Vagina (tissue), 2 donors: ENCODE measurements around the gene PRDM16.

Experiments used
- POLR2A ChIP-seq, 2 donors: fragments of 450-650 bp; IDR thresholded peaks; one replicate each; pipeline ENCODE4 v1.6.1; 2017; ENCODE audit warnings: antibody characterized with exemption in 2 of 2, mild to moderate bottlenecking in 2 of 2, moderate library complexity in 2 of 2
- TF ChIP-seq, protein P1 (sequence below), 3 experiments: fragments of 450-650 bp in 2 of 3; fragments of 200-600 bp in 1 of 3; sonication (generic) in 1 of 3; IDR thresholded peaks; one replicate each; pipeline ENCODE4 v1.5.1; 2017 to 2019; ENCODE audit warnings: antibody characterized with exemption in 3 of 3, mild to moderate bottlenecking in 2 of 3, moderate library complexity in 2 of 3

DNA sequence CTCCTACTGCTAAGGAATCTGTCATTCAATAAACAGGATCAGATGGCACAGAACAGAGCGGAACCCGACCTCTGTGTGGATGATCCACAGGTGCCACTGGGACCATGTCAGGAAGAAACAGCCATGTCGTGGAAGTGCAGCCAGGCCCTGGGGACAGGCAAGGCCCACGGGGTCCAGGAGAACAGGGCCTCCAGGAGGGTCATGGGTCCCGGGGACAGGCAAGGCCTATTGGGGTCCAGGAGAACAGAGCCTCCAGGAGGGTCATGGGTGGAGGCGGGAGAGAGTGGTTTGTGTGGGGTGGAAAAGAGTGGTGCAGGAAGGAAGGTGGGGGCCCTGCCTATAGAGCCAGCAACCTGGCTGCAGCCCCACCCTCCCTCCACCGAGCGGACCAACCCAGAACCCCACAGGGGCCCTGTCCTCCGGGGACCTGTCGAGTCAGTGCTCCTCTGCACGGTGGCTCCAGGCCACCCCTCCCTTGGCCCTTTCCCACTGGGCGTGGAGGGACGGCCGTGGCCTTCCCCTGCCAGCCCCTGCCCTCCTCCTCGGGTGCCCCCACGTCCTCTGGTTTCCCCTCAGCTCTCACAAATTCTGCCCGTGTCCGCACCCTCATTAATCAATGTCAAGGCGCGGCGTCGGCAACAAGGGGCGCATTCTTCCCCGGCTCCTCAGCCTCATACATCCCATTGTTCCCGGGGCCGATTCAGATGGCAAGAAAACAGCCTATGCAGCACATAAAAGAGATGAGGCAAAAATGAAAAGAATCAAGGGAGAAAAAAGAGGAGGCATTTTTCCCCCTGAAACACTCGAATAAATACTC, 146.4 kb downstream of the PRDM16 start:
- TF ChIP-seq, protein P1, sequence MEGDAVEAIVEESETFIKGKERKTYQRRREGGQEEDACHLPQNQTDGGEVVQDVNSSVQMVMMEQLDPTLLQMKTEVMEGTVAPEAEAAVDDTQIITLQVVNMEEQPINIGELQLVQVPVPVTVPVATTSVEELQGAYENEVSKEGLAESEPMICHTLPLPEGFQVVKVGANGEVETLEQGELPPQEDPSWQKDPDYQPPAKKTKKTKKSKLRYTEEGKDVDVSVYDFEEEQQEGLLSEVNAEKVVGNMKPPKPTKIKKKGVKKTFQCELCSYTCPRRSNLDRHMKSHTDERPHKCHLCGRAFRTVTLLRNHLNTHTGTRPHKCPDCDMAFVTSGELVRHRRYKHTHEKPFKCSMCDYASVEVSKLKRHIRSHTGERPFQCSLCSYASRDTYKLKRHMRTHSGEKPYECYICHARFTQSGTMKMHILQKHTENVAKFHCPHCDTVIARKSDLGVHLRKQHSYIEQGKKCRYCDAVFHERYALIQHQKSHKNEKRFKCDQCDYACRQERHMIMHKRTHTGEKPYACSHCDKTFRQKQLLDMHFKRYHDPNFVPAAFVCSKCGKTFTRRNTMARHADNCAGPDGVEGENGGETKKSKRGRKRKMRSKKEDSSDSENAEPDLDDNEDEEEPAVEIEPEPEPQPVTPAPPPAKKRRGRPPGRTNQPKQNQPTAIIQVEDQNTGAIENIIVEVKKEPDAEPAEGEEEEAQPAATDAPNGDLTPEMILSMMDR (IDR thresholded peaks at IDR 0.05): no peak
- no peak for TF ChIP-seq POLR2A (IDR thresholded peaks at IDR 0.05)
